Colonic mucosa (tissue), 4 donors: ENCODE data around the gene MUC5AC. TPM values are rescaled to one million over a fixed set of nuclear protein-coding genes. Genes with fewer than 3 reads are reported as not detected.
A peak's percentile ranks its signal among the peaks of the same experiment; 100 is the strongest.

Source experiments
- DNase-seq: peaks from one replicate; pipeline ENCODE4 v3.0.0-alpha.2; 2020
- H3K27ac ChIP-seq: fragments of 200-600 bp; one replicate; pipeline ENCODE4 v1.8.0; 2021
- H3K27me3 ChIP-seq: fragments of 200-600 bp; one replicate; pipeline ENCODE4 v1.8.0; 2021
- H3K36me3 ChIP-seq: fragments of 200-600 bp; one replicate; pipeline ENCODE4 v1.8.0; 2021
- H3K4me1 ChIP-seq: fragments of 200-600 bp; one replicate; pipeline ENCODE4 v1.8.0; 2021; ENCODE audit warnings: mild to moderate bottlenecking
- H3K4me3 ChIP-seq: fragments of 200-600 bp; one replicate; pipeline ENCODE4 v1.8.0; 2021
- H3K9ac ChIP-seq, 2 donors: one replicate each; pipeline ENCODE4 v1.7.0; 2013; ENCODE audit warnings: control low read depth in 2 of 2, low read depth in 2 of 2, low read length in 2 of 2
- H3K9me3 ChIP-seq: fragments of 200-600 bp; one replicate; pipeline ENCODE4 v1.8.0; 2021
- intact Hi-C: fragments of 100-400 bp; cut with DNase I; formaldehyde crosslinking; loops from one replicate; pipeline ENCODE4 v1.14.1; 2022
- total RNA-seq, 2 donors: library from RNA; stranded (reverse); fragmentation: NEBNext Ultra II Directional in 1 of 2; extraction: Animal tissue kit (Norgen Biotek cat#: 25700) in 1 of 2; gene quantifications; one replicate each; pipeline ENCODE4 v1.2.1, GENCODE V29; 2021
- TF ChIP-seq, protein P1 (sequence below): fragments of 200-600 bp; IDR thresholded peaks from one replicate; pipeline ENCODE4 v1.8.0; 2022; ENCODE audit warnings: antibody characterized with exemption, mild to moderate bottlenecking
- donor health status: healthy.
- donor health status: DM: no; HTN: no; CAD: no.
- donor health status: DM: no; HTN: no; CAD: no.

The MUC5AC gene
- total RNA-seq, 2 donors from 2014 or later, result 0.03 to 0.20 TPM

- Histone ChIP-seq H3K9ac (no peak overlapping the region), H3K27ac (no peak overlapping the region), H3K4me3 (no peak overlapping the region), H3K9me3 (no peaks in the 10 kb centered on the region), H3K27me3 (no peaks in the 10 kb centered on the region), H3K36me3 (no peaks in the 10 kb centered on the region), H3K4me1 (no peaks in the 10 kb centered on the region)
- DNase-seq, result no peak
- intact Hi-C loops, result loop anchor here (10.0 kb wide), 1 partner anchor 388 kb away; no protein-coding TSS in a partner anchor
- TF ChIP-seq, protein P1, sequence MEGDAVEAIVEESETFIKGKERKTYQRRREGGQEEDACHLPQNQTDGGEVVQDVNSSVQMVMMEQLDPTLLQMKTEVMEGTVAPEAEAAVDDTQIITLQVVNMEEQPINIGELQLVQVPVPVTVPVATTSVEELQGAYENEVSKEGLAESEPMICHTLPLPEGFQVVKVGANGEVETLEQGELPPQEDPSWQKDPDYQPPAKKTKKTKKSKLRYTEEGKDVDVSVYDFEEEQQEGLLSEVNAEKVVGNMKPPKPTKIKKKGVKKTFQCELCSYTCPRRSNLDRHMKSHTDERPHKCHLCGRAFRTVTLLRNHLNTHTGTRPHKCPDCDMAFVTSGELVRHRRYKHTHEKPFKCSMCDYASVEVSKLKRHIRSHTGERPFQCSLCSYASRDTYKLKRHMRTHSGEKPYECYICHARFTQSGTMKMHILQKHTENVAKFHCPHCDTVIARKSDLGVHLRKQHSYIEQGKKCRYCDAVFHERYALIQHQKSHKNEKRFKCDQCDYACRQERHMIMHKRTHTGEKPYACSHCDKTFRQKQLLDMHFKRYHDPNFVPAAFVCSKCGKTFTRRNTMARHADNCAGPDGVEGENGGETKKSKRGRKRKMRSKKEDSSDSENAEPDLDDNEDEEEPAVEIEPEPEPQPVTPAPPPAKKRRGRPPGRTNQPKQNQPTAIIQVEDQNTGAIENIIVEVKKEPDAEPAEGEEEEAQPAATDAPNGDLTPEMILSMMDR, result no peak
Measured at GRCh38 chr11:1126491-1126926, 31.2 kb upstream of the MUC5AC start.

DNA sequence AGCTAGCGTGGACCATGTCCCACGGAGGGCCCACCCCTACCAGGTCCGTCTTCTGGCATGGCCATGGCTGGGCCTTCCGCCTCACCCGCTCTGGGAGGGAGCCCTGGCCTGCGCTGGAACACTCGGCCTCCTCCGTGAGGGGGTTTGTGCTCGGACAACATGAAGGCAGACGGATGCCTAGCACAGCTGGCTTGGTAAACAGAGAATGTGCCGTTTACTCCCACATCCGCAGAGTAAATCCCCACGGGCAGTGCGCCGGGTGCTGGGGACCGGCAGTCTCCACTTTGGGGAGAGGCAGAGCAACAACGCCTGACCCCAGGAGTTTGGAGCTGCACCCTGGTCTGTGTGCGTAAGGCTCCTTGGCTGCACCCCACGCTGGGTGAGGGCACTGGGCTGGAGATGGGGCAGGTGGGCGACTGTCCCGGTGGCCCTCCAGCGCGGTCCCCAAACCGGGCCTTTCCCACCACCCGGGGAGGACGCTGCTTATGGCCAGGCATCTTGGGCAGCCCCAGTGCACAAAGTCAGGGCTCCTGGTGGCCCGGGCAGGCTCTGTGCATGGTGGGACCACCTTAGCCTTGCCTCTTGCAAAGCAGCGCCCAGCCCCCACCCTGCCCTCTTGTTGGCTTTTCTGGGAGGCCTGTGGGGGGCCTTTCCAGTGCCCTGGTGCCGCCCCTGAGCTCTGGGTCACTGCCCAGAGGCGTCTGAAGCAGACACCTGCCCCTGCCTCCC, 30.7 kb upstream of the MUC5AC start:
- Histone ChIP-seq H3K36me3 (no peaks in the 10 kb centered on the region), H3K4me3 (no peak overlapping the region), H3K27me3 (no peaks in the 10 kb centered on the region), H3K9me3 (no peaks in the 10 kb centered on the region), H3K9ac (no peak overlapping the region), H3K4me1 (no peaks in the 10 kb centered on the region), H3K27ac (no peak overlapping the region)
- intact Hi-C loops, result loop anchor here (10.0 kb wide), 1 partner anchor 388 kb away; no protein-coding TSS in a partner anchor
- peak; percentile 12 for DNase-seq
- TF ChIP-seq, protein P1, result no peak

- Histone ChIP-seq H3K9ac (no peak overlapping the region), H3K27ac (no peak overlapping the region), H3K27me3 (no peaks in the 10 kb centered on the region), H3K9me3 (no peaks in the 10 kb centered on the region), H3K4me1 (no peaks in the 10 kb centered on the region), H3K36me3 (no peaks in the 10 kb centered on the region), H3K4me3 (no peak overlapping the region)
- TF ChIP-seq, protein P1, result no peak
- no peak for DNase-seq
- intact Hi-C loops, result loop anchor here (10.0 kb wide), 1 partner anchor 387 kb away; no protein-coding TSS in a partner anchor
Measured at GRCh38 chr11:1127664-1128162, 30.0 kb upstream of the MUC5AC start.

DNA sequence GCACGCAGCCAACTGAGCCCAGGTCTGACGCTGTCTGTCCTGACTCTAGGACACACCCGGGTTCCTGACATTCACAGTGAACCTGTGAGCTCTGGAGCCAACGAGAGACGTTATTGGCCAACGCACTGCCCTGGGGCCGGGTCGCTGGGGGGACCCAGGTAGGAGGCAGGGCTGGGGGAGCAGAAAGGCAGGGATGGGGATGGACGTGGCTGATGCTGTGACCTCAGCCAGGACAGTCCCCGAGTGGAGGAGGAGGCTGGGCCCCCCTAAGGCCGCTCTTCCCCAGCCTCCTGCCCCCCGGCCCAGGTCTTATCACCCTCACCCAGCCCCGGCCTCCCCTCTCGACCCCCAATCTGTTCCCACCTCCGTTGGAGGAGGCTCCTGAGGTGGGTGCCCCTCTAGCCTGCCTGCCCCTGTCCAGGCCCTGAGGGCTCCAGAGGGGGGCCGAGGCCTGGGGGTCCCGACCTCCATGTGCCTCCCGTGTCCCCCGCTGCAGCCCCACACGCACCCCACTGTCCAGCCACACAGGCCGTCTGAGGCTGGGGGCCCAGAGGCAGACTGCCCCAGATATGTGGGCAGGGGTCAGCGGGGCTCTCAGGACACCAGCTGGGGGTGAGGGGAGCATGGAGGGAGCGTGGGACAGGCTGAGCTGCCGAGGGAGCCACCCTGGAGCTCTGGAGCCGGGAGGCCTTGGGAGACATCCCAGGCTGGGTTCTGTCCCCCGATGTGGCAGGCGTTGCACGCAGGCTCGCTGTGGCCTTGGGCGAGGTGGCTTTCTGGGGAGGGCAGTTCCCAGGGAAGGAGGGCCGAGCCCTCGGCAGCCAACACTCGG, 29.2 kb upstream of the MUC5AC start:
- Histone ChIP-seq H3K9ac (no peak overlapping the region), H3K4me1 (no peaks in the 10 kb centered on the region), H3K27ac (no peak overlapping the region), H3K9me3 (no peaks in the 10 kb centered on the region), H3K27me3 (no peaks in the 10 kb centered on the region), H3K36me3 (no peaks in the 10 kb centered on the region), H3K4me3 (no peak overlapping the region)
- DNase-seq, result no peak
- TF ChIP-seq, protein P1, result no peak
- intact Hi-C loops, result loop anchor here (10.0 kb wide), 1 partner anchor 386 kb away; no protein-coding TSS in a partner anchor

GRCh38 chr11:1129143-1129610, 28.6 kb upstream of the MUC5AC start:
- no peaks in the 10 kb centered on the region for H3K27me3 ChIP-seq
- H3K4me1 ChIP-seq, result no peaks in the 10 kb centered on the region
- TF ChIP-seq, protein P1, result no peak
- no peak overlapping the region for H3K4me3 ChIP-seq
- H3K27ac ChIP-seq, result no peak overlapping the region
- DNase-seq, result no peak
- intact Hi-C loops, result loop anchor here (10.0 kb wide), 1 partner anchor 386 kb away; no protein-coding TSS in a partner anchor
- no peaks in the 10 kb centered on the region for H3K36me3 ChIP-seq
- no peak overlapping the region for H3K9ac ChIP-seq
- no peaks in the 10 kb centered on the region for H3K9me3 ChIP-seq
